AG10803 (cell line): Measurements from ENCODE around the gene SLC23A3.

ENCODE experiments used
- DNase-seq: peaks from one replicate; pipeline ENCODE4 v3.0.0; 2010; ENCODE audit warnings: low read depth
- H3K4me3 ChIP-seq: 2 replicates; pipeline ENCODE4 v1.5.1; 2011; ENCODE audit warnings: mild to moderate bottlenecking, low read length, control low read depth
- CTCF ChIP-seq: conservative IDR thresholded peaks from 2 replicates; pipeline ENCODE4 v1.5.1; 2011; ENCODE audit warnings: mild to moderate bottlenecking, low read length, control low read depth, inconsistent platforms

SLC23A3 gene

GRCh38 chr2:219155054-219155644 is 14.7 kb downstream of the SLC23A3 start:
- peak; percentile 70 for DNase-seq
- no peak overlapping the region for H3K4me3 ChIP-seq
- peak; percentile 58 for TF ChIP-seq CTCF

DNA sequence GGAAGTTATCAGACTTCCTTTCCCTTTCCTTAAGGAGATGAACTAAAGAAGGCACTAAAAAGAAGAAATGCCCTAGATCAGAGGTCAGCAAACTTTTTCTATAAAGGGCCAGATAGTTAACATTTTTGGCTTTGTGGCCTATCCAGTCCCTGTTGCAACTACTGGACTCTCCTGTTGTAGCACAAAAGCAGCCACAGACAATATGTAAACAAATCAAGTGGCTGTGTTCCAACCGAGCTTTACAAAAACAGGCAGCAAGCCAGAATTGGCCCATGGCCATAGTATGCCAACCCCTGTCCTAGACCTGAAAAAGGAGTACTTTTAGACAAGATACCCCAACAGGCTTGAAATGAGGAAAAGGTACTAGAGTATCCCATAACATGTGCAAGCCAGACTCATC is 20.2 kb downstream of the SLC23A3 start:
- DNase-seq: peak; percentile 37
- no peak overlapping the region for H3K4me3 ChIP-seq
- no peak for TF ChIP-seq CTCF

DNA sequence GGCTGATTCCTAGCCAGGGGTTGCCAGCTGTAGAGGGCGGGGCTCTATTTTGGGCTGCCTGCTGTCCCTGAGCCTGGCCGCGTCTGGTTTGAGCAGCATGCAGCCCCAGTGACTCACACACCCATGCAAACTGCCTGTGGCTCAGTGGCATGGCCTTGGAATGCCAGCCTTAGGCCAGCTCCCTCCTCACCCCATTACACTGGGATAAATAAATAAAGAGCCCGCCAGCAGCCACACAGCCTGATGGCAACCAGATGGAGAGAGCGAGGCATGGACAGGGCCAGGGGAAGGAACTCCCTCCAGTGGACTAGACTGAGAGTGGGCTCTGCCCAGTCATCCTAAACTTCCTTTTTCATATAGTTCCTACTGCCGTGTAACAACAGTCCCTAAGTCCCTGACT is 27.5 kb downstream of the SLC23A3 start:
- TF ChIP-seq CTCF: peak; percentile 72
- DNase-seq: peak; percentile 97
- no peak overlapping the region for H3K4me3 ChIP-seq

DNA sequence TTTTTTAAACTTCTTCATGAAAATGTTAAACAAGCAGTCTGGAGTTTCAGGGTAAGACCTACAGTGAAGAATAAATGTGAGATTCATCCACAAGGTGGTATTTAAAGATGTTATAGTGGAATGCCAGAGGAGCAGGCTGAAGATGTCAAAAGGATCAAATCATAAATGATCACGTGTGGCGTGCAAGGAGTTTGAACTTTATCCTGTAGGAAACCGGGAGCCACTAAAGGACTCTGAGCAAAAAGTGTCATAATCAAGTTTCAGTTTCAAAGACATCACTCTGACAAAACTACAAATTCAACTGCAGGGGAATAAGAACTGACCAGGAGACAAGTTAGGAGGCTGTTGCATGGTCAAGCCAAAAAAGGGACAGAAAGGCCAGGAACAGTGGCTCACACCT is 29.1 kb downstream of the SLC23A3 start:
- H3K4me3 ChIP-seq: no peak overlapping the region
- DNase-seq: no peak
- TF ChIP-seq CTCF: no peak

- DNase-seq: no peak
- no peak overlapping the region for H3K4me3 ChIP-seq
- no peak for TF ChIP-seq CTCF
Measured at GRCh38 chr2:219133976-219134375, 35.9 kb downstream of the SLC23A3 start.

GRCh38 chr2:219131744-219132143 is 38.1 kb downstream of the SLC23A3 start:
- DNase-seq: no peak
- H3K4me3 ChIP-seq: no peak overlapping the region
- no peak for TF ChIP-seq CTCF

GRCh38 chr2:219131327-219131726 is 38.5 kb downstream of the SLC23A3 start:
- DNase-seq: no peak
- no peak for TF ChIP-seq CTCF
- no peak overlapping the region for H3K4me3 ChIP-seq
